ENCODE measurements around the gene GOLGA7B. TPM values are rescaled to one million over a fixed set of nuclear protein-coding genes. Genes with fewer than 3 reads are reported as not detected.

Gene GOLGA7B
- total and polyA plus RNA-seq, 9 of the 15 experiments (the other 6 are each of a cell fraction or from before 2014, with no cell fraction given): 0.03 to 0.07 (median 0.04) TPM; not detected in 3

DNA sequence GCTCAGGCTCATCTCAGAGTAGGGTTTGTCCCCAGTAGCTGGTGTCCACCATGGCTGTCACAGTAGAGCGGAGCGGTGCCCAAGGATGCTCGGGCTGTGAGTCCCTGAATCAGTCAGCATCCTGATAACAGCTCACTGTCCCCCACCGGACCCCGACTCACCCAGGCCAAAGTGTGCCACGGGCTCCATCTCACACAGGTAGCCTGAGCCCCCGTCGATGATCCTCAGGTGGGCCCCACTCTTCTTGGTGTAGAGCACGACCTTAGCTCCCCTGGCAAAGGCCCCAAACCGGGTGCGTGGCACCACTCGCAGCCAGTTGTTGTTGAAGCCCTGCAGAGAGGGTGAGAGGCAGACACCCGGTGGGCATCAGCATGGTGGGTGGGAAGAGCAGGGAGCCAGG is 45.4 kb downstream of the GOLGA7B start:
- CTCF ChIA-PET (ENCODE audit: low intra/inter-chr PET ratio): no interaction called here
- TF ChIP-seq SOX6 (IDR thresholded peaks at IDR 0.05) (no peak), NCOA1 (IDR thresholded peaks at IDR 0.05; ENCODE audit: low read depth) (no peak), TFAP4 (CRISPR knock-in tag; IDR thresholded peaks at IDR 0.05; ENCODE audit: borderline replicate concordance) (no peak), FOXK1 (CRISPR knock-in tag; IDR thresholded peaks at IDR 0.05; ENCODE audit: borderline replicate concordance) (no peak), MTA2 (IDR thresholded peaks at IDR 0.05; ENCODE audit: low read depth) (no peak), CBX3 (IDR thresholded peaks at IDR 0.05; ENCODE audit: borderline replicate concordance in 1 of 2, low read length in 2 of 2) (no peak)
- TF ChIP-seq, protein P1, sequence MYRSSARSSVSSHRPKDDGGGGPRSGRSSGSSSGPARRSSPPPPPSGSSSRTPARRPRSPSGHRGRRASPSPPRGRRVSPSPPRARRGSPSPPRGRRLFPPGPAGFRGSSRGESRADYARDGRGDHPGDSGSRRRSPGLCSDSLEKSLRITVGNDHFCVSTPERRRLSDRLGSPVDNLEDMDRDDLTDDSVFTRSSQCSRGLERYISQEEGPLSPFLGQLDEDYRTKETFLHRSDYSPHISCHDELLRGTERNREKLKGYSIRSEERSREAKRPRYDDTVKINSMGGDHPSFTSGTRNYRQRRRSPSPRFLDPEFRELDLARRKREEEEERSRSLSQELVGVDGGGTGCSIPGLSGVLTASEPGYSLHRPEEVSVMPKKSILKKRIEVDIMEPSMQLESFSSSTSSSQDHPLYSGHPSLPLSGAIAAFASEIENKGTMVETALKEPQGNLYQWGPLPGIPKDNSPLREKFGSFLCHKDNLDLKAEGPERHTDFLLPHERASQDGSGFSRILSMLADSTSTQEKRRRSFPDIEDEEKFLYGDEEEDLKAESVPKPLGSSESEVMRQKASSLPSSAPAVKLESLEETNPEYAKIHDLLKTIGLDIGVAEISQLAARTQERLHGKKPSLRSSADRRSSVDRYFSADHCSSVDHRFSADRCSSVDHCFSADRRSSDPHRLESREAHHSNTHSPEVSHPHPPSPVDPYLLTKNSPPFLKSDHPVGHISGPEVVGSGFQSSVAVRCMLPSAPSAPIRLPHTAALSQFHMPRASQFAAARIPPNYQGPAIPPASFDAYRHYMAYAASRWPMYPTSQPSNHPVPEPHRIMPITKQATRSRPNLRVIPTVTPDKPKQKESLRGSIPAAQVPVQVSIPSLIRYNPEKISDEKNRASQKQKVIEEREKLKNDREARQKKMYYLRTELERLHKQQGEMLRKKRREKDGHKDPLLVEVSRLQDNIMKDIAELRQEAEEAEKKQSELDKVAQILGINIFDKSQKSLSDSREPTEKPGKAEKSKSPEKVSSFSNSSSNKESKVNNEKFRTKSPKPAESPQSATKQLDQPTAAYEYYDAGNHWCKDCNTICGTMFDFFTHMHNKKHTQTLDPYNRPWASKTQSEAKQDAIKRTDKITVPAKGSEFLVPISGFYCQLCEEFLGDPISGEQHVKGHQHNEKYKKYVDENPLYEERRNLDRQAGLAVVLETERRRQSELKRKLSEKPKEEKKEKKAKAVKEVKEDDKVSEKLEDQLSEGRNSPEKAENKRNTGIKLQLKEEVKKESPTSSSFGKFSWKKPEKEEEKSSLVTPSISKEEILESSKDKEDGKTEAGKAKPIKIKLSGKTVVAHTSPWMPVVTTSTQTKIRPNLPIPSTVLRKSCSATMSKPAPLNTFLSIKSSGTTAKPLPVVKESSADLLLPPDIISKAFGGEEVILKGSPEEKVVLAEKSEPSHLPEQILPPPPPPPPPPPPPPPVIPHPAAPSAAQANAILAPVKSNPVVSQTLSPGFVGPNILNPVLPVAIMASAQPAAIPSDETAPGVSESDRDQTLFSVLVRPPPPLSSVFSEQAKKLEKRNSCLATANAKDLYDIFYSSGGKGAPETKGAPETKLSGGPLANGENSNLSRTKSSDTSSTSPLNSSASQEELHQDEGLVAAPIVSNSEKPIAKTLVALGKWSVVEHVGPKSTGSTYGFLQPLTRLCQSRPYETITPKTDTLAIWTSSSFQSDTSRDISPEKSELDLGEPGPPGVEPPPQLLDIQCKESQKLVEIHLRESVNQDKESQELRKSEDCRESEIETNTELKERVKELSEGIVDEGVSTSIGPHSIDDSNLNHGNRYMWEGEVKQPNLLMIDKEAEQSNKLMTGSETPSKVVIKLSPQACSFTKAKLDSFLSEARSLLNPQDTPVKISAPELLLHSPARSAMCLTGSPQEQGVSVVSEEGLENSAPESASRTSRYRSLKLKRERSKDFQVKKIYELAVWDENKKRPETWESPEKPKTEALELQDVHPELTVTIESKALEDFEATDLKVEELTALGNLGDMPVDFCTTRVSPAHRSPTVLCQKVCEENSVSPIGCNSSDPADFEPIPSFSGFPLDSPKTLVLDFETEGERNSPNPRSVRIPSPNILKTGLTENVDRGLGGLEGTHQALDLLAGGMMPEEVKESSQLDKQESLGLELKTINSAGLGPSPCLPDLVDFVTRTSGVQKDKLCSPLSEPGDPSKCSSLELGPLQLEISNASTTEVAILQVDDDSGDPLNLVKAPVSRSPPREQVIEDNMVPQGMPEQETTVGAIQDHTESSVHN (IDR thresholded peaks at IDR 0.05; ENCODE audit: borderline replicate concordance in 1 of 2, low read depth in 1 of 2): no peak
- TF ChIP-seq, protein P2, sequence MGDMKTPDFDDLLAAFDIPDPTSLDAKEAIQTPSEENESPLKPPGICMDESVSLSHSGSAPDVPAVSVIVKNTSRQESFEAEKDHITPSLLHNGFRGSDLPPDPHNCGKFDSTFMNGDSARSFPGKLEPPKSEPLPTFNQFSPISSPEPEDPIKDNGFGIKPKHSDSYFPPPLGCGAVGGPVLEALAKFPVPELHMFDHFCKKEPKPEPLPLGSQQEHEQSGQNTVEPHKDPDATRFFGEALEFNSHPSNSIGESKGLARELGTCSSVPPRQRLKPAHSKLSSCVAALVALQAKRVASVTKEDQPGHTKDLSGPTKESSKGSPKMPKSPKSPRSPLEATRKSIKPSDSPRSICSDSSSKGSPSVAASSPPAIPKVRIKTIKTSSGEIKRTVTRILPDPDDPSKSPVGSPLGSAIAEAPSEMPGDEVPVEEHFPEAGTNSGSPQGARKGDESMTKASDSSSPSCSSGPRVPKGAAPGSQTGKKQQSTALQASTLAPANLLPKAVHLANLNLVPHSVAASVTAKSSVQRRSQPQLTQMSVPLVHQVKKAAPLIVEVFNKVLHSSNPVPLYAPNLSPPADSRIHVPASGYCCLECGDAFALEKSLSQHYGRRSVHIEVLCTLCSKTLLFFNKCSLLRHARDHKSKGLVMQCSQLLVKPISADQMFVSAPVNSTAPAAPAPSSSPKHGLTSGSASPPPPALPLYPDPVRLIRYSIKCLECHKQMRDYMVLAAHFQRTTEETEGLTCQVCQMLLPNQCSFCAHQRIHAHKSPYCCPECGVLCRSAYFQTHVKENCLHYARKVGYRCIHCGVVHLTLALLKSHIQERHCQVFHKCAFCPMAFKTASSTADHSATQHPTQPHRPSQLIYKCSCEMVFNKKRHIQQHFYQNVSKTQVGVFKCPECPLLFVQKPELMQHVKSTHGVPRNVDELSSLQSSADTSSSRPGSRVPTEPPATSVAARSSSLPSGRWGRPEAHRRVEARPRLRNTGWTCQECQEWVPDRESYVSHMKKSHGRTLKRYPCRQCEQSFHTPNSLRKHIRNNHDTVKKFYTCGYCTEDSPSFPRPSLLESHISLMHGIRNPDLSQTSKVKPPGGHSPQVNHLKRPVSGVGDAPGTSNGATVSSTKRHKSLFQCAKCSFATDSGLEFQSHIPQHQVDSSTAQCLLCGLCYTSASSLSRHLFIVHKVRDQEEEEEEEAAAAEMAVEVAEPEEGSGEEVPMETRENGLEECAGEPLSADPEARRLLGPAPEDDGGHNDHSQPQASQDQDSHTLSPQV (IDR thresholded peaks at IDR 0.05): no peak

More for the DNA sequence above, 45.4 kb downstream of the GOLGA7B start:
- H3K27me3 ChIP-seq (ENCODE audit: control insufficient read depth in 2 of 2, insufficient read depth in 2 of 2, low read length in 2 of 2): peaks cover 4 to 6% of the 10 kb centered on the region in 2 experiments; a peak in 2 of 5 replicates
- H3K27ac ChIP-seq (ENCODE audit: extremely low read depth, low read depth, low read length): no peak overlapping the region
- H3K9ac ChIP-seq (ENCODE audit: insufficient read depth in 1 of 2, low read depth in 2 of 2, low read length in 2 of 2): no peak overlapping the region; a peak in 1 of 4 replicates
- FAIRE-seq (no peak), DNase-seq (ENCODE audit: extremely low read depth in 1 of 4, low spot score in 3 of 4) (no peak), ATAC-seq (no peak)
- no peaks in the 10 kb centered on the region for H4K20me1 ChIP-seq (replicated peaks; ENCODE audit: control insufficient read depth, insufficient read depth, low read length)
- H3K36me3 ChIP-seq (ENCODE audit: control insufficient read depth, insufficient read depth, low read length): no peaks in the 10 kb centered on the region
- WGBS (ENCODE audit: insufficient coverage, low coverage, missing lambda C conversion rate): 16% methylated on average over 12 of the region's 13 CpGs
- H3K4me1 ChIP-seq (replicated peaks in 1 of 2; ENCODE audit: control insufficient read depth in 2 of 2, insufficient read depth in 2 of 2, low read length in 2 of 2): peaks cover 13 to 14% of the 10 kb centered on the region in 2 experiments
- H2AFZ ChIP-seq (ENCODE audit: low read depth, low read length): no peak overlapping the region
- BruUV-seq (replicated peaks): no TSS peak
- POLR2A ChIA-PET: no interaction called here
- no peaks in the 10 kb centered on the region for H3K9me1 ChIP-seq (ENCODE audit: control insufficient read depth, insufficient read depth, low read length)
- intact Hi-C loops (cut with micrococcal nuclease) (no loop called here), in situ Hi-C loops (cut with MboI) (no loop called here)
- H3K79me2 ChIP-seq (ENCODE audit: control insufficient read depth, insufficient read depth, low read length): no peaks in the 10 kb centered on the region
- H3K4me2 ChIP-seq (ENCODE audit: insufficient read depth, low read length): no peak overlapping the region
- no peaks in the 10 kb centered on the region for H3K9me3 ChIP-seq (replicated peaks; ENCODE audit: control insufficient read depth, insufficient read depth, low read depth, low read length)
- no peak overlapping the region for H3K4me3 ChIP-seq

Data from K562 (cell line).